GM23338 (cell line): ENCODE measurements around the gene CNTN5. TPM values are rescaled to one million over a fixed set of nuclear protein-coding genes. Genes with fewer than 3 reads are reported as not detected.

Source experiments
- ATAC-seq: fragments of 200-7000 bp; cut with Tn5 transposase; 3 replicates; pipeline ENCODE4 v1.9.1; 2020
- DNase-seq: peaks from one replicate; pipeline ENCODE4 v3.0.0-alpha.2; 2015; ENCODE audit warnings: low spot score
- H2AFZ ChIP-seq: fragments of 200-600 bp; sonication (generic); 2 replicates; pipeline ENCODE4 v1.8.0; 2016; ENCODE audit warnings: antibody characterized with exemption, mild to moderate bottlenecking, moderate library complexity
- H3F3A ChIP-seq: fragments of 200-600 bp; sonication (generic); replicated peaks from 2 replicates; pipeline ENCODE4 v1.8.0; 2017; ENCODE audit warnings: antibody characterized with exemption, mixed run types, low read depth
- H3K27ac ChIP-seq: fragments of 200-600 bp; sonication (generic); 2 replicates; pipeline ENCODE4 v1.6.1; 2016; ENCODE audit warnings: low read depth
- H3K27me3 ChIP-seq: fragments of 200-600 bp; sonication (generic); 2 replicates; pipeline ENCODE4 v1.8.0; 2016; ENCODE audit warnings: mild to moderate bottlenecking, mixed run types, moderate library complexity; ENCODE audit not compliant: insufficient read depth
- H3K36me3 ChIP-seq: fragments of 200-600 bp; sonication (generic); 2 replicates; pipeline ENCODE4 v1.8.0; 2016; ENCODE audit warnings: mild to moderate bottlenecking; ENCODE audit not compliant: insufficient read depth
- H3K4me1 ChIP-seq: fragments of 200-600 bp; sonication (generic); 2 replicates; pipeline ENCODE4 v1.8.0; 2016; ENCODE audit warnings: mild to moderate bottlenecking, moderate library complexity; ENCODE audit not compliant: insufficient read depth
- H3K4me2 ChIP-seq: fragments of 200-600 bp; sonication (generic); 2 replicates; pipeline ENCODE4 v1.7.1; 2017; ENCODE audit warnings: mixed run types
- H3K4me3 ChIP-seq: fragments of 200-600 bp; sonication (generic); 2 replicates; pipeline ENCODE4 v1.6.1; 2016; ENCODE audit warnings: mixed run types
- H3K79me2 ChIP-seq: fragments of 200-600 bp; sonication (generic); replicated peaks from 2 replicates; pipeline ENCODE4 v1.8.0; 2017; ENCODE audit warnings: mild to moderate bottlenecking; ENCODE audit not compliant: insufficient read depth
- H3K9me2 ChIP-seq: fragments of 200-600 bp; sonication (generic); 2 replicates; pipeline ENCODE4 v1.8.0; 2017; ENCODE audit not compliant: insufficient read depth
- H4K20me1 ChIP-seq: fragments of 200-600 bp; sonication (generic); replicated peaks from 2 replicates; pipeline ENCODE4 v1.8.0; 2017; ENCODE audit warnings: mild to moderate bottlenecking; ENCODE audit not compliant: insufficient read depth
- H3K27ac Mint-ChIP-seq: 2 replicates; pipeline ENCODE4 v1.8.0; 2020; ENCODE audit warnings: inconsistent platforms, mild to moderate bottlenecking, moderate library complexity, mixed read lengths
- H3K27me3 Mint-ChIP-seq: 3 replicates; pipeline ENCODE4 v1.8.0; 2022; ENCODE audit warnings: low read depth, mild to moderate bottlenecking, moderate library complexity, mixed read lengths, inconsistent platforms; ENCODE audit not compliant: insufficient read depth, poor library complexity
- H3K36me3 Mint-ChIP-seq: 3 replicates; pipeline ENCODE4 v1.8.0; 2021; ENCODE audit warnings: low read depth, mild to moderate bottlenecking, inconsistent platforms, moderate library complexity, mixed read lengths
- H3K4me1 Mint-ChIP-seq: 3 replicates; pipeline ENCODE4 v1.8.0; 2020; ENCODE audit warnings: mild to moderate bottlenecking, inconsistent platforms, mixed read lengths
- H3K4me3 Mint-ChIP-seq: 3 replicates; pipeline ENCODE4 v1.8.0; 2021; ENCODE audit warnings: moderate library complexity, mild to moderate bottlenecking, inconsistent platforms, mixed read lengths
- H3K9me3 Mint-ChIP-seq: 3 replicates; pipeline ENCODE4 v1.8.0; 2020; ENCODE audit warnings: moderate library complexity, mild to moderate bottlenecking, inconsistent platforms, mixed read lengths
- CREB1 ChIP-seq: fragments of 250-450 bp; sonication (Bioruptor Pico); IDR thresholded peaks from 2 replicates; pipeline ENCODE4 v1.5.0; 2020; ENCODE audit warnings: low read depth, mild to moderate bottlenecking, moderate library complexity
- CTCF ChIP-seq, 2 experiments: fragments of 200-600 bp in 1 of 2; sonication (generic) in 1 of 2; conservative IDR thresholded peaks; 2 replicates each; pipeline versions ENCODE4 v1.5.1 to v1.6.1; 2016 to 2017; ENCODE audit warnings: antibody characterized with exemption in 2 of 2, low read depth in 2 of 2, mild to moderate bottlenecking in 2 of 2, moderate library complexity in 1 of 2
- ETS1 ChIP-seq: IDR thresholded peaks from 2 replicates; pipeline ENCODE4 v1.6.1; 2016; ENCODE audit warnings: antibody characterized with exemption
- EZH2 ChIP-seq: fragments of 200-600 bp; sonication (generic); IDR thresholded peaks from one replicate; pipeline ENCODE4 v1.8.0; 2017; ENCODE audit warnings: antibody characterized with exemption, mild to moderate bottlenecking, low read depth; ENCODE audit not compliant: unreplicated experiment
- EZH2phosphoT487 ChIP-seq: fragments of 200-600 bp; sonication (generic); IDR thresholded peaks from one replicate; pipeline ENCODE4 v1.8.1; 2018; ENCODE audit warnings: antibody characterized with exemption; ENCODE audit not compliant: unreplicated experiment
- JUNB ChIP-seq: IDR thresholded peaks from one replicate; pipeline ENCODE4 v1.6.1; 2016; ENCODE audit warnings: antibody characterized with exemption; ENCODE audit not compliant: unreplicated experiment
- NANOG ChIP-seq: IDR thresholded peaks from 2 replicates; pipeline ENCODE4 v1.6.1; 2016; ENCODE audit warnings: antibody characterized with exemption, borderline replicate concordance
- POLR2AphosphoS5 ChIP-seq: IDR thresholded peaks from 2 replicates; pipeline ENCODE4 v1.6.1; 2016; ENCODE audit warnings: antibody characterized with exemption, low read depth
- REST ChIP-seq: IDR thresholded peaks from one replicate; pipeline ENCODE4 v1.6.1; 2018; ENCODE audit warnings: antibody characterized with exemption; ENCODE audit not compliant: unreplicated experiment
- STAT1 ChIP-seq: IDR thresholded peaks from one replicate; pipeline ENCODE4 v1.6.1; 2016; ENCODE audit warnings: antibody characterized with exemption; ENCODE audit not compliant: unreplicated experiment
- ZNF114 ChIP-seq: fragments of 250-450 bp; sonication (Bioruptor Pico); IDR thresholded peaks from 2 replicates; pipeline ENCODE4 v1.5.0; 2020; ENCODE audit warnings: mild to moderate bottlenecking, moderate library complexity
- ZNF331 ChIP-seq: fragments of 250-450 bp; sonication (Bioruptor Pico); IDR thresholded peaks from 2 replicates; pipeline ENCODE4 v1.5.0; 2020; ENCODE audit warnings: low read depth, mild to moderate bottlenecking, moderate library complexity
- ZNF462 ChIP-seq: fragments of 250-450 bp; sonication (Bioruptor Pico); IDR thresholded peaks from 2 replicates; pipeline ENCODE4 v1.5.0; 2020; ENCODE audit warnings: mild to moderate bottlenecking, moderate library complexity
- polyA plus RNA-seq: library from polyadenylated mRNA; unstranded; fragments of >200 nt; fragmentation: Nextera tagmentation; extraction: Ambion mirVana; gene quantifications from 2 replicates; pipeline ENCODE4 v1.2.1, GENCODE V29; 2016
- total RNA-seq: library from RNA; depleted of rRNA; stranded (reverse); fragments of >200 nt; shearing (Covaris generic); gene quantifications from 2 replicates; pipeline ENCODE4 v1.2.3, GENCODE V29; 2014

CNTN5 gene
- total and polyA plus RNA-seq, 2 experiments from 2014 or later = not detected

- DNase-seq (no peak), ATAC-seq (no peak)
- Histone ChIP-seq H3K27ac (no peak overlapping the region), H3K4me1 (no peaks in the 10 kb centered on the region), H3K36me3 (no peaks in the 10 kb centered on the region), H3K27me3 (no peaks in the 10 kb centered on the region), H2AFZ (no peak overlapping the region; the same call in 1 of the 2 replicates), H4K20me1 (no peaks in the 10 kb centered on the region), H3K79me2 (no peaks in the 10 kb centered on the region), H3K4me2 (no peak overlapping the region), H3F3A (no peaks in the 10 kb centered on the region), H3K9me2 (no peaks in the 10 kb centered on the region), H3K4me3 (no peak overlapping the region)
- no peak overlapping the region for H3K27ac Mint-ChIP-seq
- TF ChIP-seq EZH2 (no peak), ZNF331 (CRISPR knock-in tag) (no peak), REST (no peak), STAT1 (no peak), ZNF462 (CRISPR knock-in tag) (no peak), ETS1 (no peak), CREB1 (CRISPR knock-in tag) (no peak), CTCF (conservative IDR thresholded peaks at IDR 0.05; ENCODE audit: low read depth in 2 of 2) (no peak), NANOG (no peak), JUNB (no peak), POLR2AphosphoS5 (no peak), EZH2phosphoT487 (no peak), ZNF114 (CRISPR knock-in tag) (no peak)
- no peaks in the 10 kb centered on the region for H3K36me3 Mint-ChIP-seq
- no peaks in the 10 kb centered on the region; the same call in 2 of the 3 replicates for H3K4me1 Mint-ChIP-seq
- H3K9me3 Mint-ChIP-seq = no peaks in the 10 kb centered on the region
- no peak overlapping the region for H3K4me3 Mint-ChIP-seq
- peaks cover 2% of the 10 kb centered on the region for H3K27me3 Mint-ChIP-seq
Measured at GRCh38 chr11:99316776-99317520, 296.2 kb downstream of the CNTN5 start.
